Measurements from ENCODE around the gene FECH.

GRCh38 chr18:57584444-57584843, 2.1 kb downstream of the FECH start:
- no peak for TF ChIP-seq CTCF (IDR thresholded peaks at IDR 0.05; ENCODE audit: insufficient read depth, low read length, poor library complexity, severe bottlenecking)
- TF ChIP-seq EZH2phosphoT487 (conservative IDR thresholded peaks at IDR 0.05; ENCODE audit: low read length), result no peak
